Measurements from ENCODE around the gene ABHD16B. TPM values are rescaled to one million over a fixed set of nuclear protein-coding genes. Genes with fewer than 3 reads are reported as not detected.

The ABHD16B gene
- total RNA-seq, 1 donor from 2014 or later: not detected

- no peaks in the 10 kb centered on the region for H3K36me3 Mint-ChIP-seq
- no peak for DNase-seq (ENCODE audit: low spot score in 2 of 2, unreplicated experiment in 2 of 2)
- no peak overlapping the region for H3K4me3 Mint-ChIP-seq
- H3K27ac Mint-ChIP-seq: no peak overlapping the region
- no peaks in the 10 kb centered on the region for H3K27me3 Mint-ChIP-seq (ENCODE audit: low read depth)
- H3K4me1 Mint-ChIP-seq: peaks cover 4% of the 10 kb centered on the region
- TF ChIP-seq CTCF (IDR thresholded peaks at IDR 0.05; ENCODE audit: unreplicated experiment): no peak
- no peaks in the 10 kb centered on the region for H3K9me3 Mint-ChIP-seq
Measured at GRCh38 chr20:63843222-63843621, 18.1 kb upstream of the ABHD16B start.

GRCh38 chr20:63843778-63844177 lies 17.5 kb upstream of the ABHD16B start:
- DNase-seq (ENCODE audit: low spot score in 2 of 2, unreplicated experiment in 2 of 2): no peak
- TF ChIP-seq CTCF (IDR thresholded peaks at IDR 0.05; ENCODE audit: unreplicated experiment): no peak

GRCh38 chr20:63844511-63844991 lies 16.7 kb upstream of the ABHD16B start:
- Mint-ChIP-seq H3K9me3 (no peaks in the 10 kb centered on the region), H3K36me3 (no peaks in the 10 kb centered on the region), H3K27me3 (ENCODE audit: low read depth) (no peaks in the 10 kb centered on the region), H3K4me1 (peaks cover 4% of the 10 kb centered on the region), H3K27ac (no peak overlapping the region), H3K4me3 (no peak overlapping the region)
- TF ChIP-seq CTCF (IDR thresholded peaks at IDR 0.05; ENCODE audit: unreplicated experiment): no peak
- DNase-seq (ENCODE audit: low spot score in 2 of 2, unreplicated experiment in 2 of 2): no peak

More at GRCh38 chr20:63843778-63844177, 17.5 kb upstream of the ABHD16B start:
- no peaks in the 10 kb centered on the region for H3K27me3 Mint-ChIP-seq (ENCODE audit: low read depth)
- H3K36me3 Mint-ChIP-seq: no peaks in the 10 kb centered on the region
- no peak overlapping the region for H3K27ac Mint-ChIP-seq
- H3K9me3 Mint-ChIP-seq: no peaks in the 10 kb centered on the region
- peaks cover 4% of the 10 kb centered on the region for H3K4me1 Mint-ChIP-seq
- no peak overlapping the region for H3K4me3 Mint-ChIP-seq

DNA sequence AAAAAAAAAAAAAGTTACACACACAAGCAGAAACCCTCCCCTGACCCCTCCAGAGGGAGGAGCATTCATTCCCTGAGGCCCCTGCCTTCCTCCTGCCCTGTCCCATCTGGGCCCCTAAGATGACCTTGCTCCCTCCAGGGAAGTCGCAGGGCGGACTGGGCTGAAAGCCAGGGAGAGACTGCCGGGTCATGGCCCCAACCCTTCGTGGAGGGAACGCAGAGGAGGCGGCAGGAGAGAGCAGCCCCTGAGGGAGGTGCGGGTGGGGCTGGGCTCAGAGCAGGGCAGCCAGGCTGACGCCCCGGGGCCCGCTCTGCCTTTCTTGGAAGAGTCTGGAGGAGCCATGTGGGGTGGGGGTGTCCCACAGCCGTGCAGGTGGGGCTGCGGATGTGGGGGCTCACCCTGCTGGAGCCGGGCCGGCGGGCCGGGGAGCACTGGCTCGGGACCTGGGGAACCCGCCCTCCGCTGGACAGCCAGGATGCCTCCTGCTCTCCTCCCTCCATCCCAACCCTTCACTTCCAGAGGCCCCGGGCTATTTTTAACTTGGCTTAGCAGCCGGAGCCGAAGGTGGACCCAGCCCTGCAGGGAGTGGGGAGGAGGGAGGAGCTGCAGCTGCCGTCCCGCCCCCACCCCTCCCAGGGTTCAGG lies 15.0 kb upstream of the ABHD16B start:
- Mint-ChIP-seq H3K9me3 (no peaks in the 10 kb centered on the region), H3K36me3 (no peaks in the 10 kb centered on the region), H3K27ac (no peak overlapping the region), H3K27me3 (ENCODE audit: low read depth) (peaks cover 2% of the 10 kb centered on the region), H3K4me3 (peak overlapping the region; percentile 57), H3K4me1 (peaks cover 4% of the 10 kb centered on the region)
- no peak for DNase-seq (ENCODE audit: low spot score in 2 of 2, unreplicated experiment in 2 of 2)
- TF ChIP-seq CTCF (IDR thresholded peaks at IDR 0.05; ENCODE audit: unreplicated experiment): no peak

GRCh38 chr20:63846888-63847236 lies 14.4 kb upstream of the ABHD16B start:
- Mint-ChIP-seq H3K36me3 (no peaks in the 10 kb centered on the region), H3K27ac (no peak overlapping the region), H3K4me1 (peaks cover 4% of the 10 kb centered on the region), H3K9me3 (no peaks in the 10 kb centered on the region), H3K27me3 (ENCODE audit: low read depth) (peaks cover 2% of the 10 kb centered on the region), H3K4me3 (no peak overlapping the region)
- TF ChIP-seq CTCF (IDR thresholded peaks at IDR 0.05; ENCODE audit: unreplicated experiment): no peak
- no peak for DNase-seq (ENCODE audit: low spot score in 2 of 2, unreplicated experiment in 2 of 2)
